ENCODE results near the gene LRRC59. TPM values are rescaled to one million over a fixed set of nuclear protein-coding genes. Genes with fewer than 3 reads are reported as not detected.

Gene LRRC59
- polyA plus RNA-seq (2012; ENCODE audit: missing spikeins): 33.4 TPM

DNA sequence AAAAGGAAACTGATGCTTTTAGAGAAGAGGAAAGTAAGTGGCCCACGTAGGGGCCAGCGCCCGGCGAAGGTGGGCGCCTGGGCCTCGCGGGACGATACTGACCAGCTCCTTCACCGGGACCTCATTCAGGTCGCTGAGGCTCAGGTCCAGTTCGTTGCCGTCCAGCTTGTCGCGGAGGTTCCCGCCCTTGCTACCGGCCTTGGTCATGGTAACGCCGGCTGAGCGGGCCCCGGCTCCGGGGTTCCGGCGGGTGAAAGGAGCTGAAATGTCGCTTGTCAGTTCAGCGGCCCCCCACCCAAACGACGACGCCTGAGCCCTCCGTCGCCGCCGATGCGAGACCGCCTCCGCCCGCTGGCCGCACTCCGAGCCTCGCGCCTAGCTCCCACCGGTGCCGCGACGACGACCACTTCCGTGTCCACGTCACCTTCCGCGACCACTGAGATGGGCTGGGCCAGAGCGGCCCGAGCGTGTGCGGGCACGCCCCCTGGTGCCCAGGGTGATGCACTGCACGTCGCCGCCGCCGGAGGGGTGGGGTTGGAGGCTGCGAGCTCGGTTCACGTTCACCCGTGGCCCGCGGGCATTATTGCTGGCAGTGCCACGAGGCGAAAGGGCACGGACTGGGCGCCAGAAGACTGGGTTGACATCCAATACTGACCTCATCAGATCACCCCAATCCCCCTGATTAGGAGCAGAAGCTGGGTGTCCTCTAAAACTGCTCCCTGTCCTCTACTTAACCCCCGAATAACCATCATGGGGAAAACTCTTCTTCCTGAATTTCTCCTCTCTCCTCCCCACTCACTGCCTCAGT lies at the start of gene LRRC59:
Gene LRRC59, minus strand, starts transcription at position 413 of the 808 bp plus-strand sequence. Its CDS starts 206 bp downstream, at position 207.
- peak; percentile 89 for DNase-seq (ENCODE audit: insufficient read length)
- FAIRE-seq: peak; percentile 99
- TF ChIP-seq TAF1 (IDR thresholded peaks at IDR 0.05; ENCODE audit: borderline replicate concordance, low read depth, low read length) (peak; percentile 68; the same call in 1 of the 2 replicates), POLR2AphosphoS5 (IDR thresholded peaks at IDR 0.05; ENCODE audit: low read depth, low read length) (peak; percentile 94), POLR2A (IDR thresholded peaks at IDR 0.05; ENCODE audit: low read depth, low read length) (peak; percentile 95)

DNA sequence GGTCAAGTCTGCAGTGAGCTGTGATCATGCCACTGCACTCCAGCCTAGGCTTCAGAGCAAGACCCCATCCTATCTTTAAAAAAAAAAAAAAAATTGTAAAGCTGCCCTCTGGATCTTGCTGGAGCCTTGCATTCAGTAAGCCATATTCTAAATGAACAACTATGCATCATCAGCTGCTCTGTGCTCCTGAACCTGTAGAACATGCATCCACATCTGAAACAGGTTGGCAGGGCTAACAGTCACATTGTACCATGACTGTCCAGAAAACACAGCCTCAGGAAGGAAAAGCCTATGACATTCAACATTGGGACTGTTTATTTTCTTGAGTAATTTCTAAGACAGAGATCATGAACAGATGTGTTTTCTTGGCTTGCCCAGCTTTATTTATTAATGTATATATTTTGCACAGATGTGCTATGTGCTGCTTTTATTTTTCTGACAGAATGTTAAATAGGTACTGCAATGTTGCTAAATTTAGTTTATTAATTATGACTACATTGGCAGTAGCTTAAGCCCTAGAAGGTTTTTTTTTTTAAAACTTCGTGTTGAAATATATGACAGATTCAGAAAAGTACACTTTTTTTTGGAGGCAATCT lies 48.5 kb upstream of the LRRC59 start:
- FAIRE-seq (no peak), DNase-seq (ENCODE audit: insufficient read length) (no peak)
- TF ChIP-seq TAF1 (IDR thresholded peaks at IDR 0.05; ENCODE audit: borderline replicate concordance, low read depth, low read length) (no peak), POLR2A (IDR thresholded peaks at IDR 0.05; ENCODE audit: low read depth, low read length) (no peak), POLR2AphosphoS5 (IDR thresholded peaks at IDR 0.05; ENCODE audit: low read depth, low read length) (no peak)

- DNase-seq (ENCODE audit: insufficient read length) (no peak), FAIRE-seq (no peak)
- TF ChIP-seq POLR2A (IDR thresholded peaks at IDR 0.05; ENCODE audit: low read depth, low read length): no peak
- TF ChIP-seq POLR2AphosphoS5 (IDR thresholded peaks at IDR 0.05; ENCODE audit: low read depth, low read length): no peak
- TF ChIP-seq TAF1 (IDR thresholded peaks at IDR 0.05; ENCODE audit: borderline replicate concordance, low read depth, low read length): no peak
Measured at GRCh38 chr17:50444841-50445715, 47.8 kb upstream of the LRRC59 start.

GRCh38 chr17:50443505-50443974 lies 46.2 kb upstream of the LRRC59 start:
- FAIRE-seq (no peak), DNase-seq (ENCODE audit: insufficient read length) (no peak)
- no peak for TF ChIP-seq POLR2A (IDR thresholded peaks at IDR 0.05; ENCODE audit: low read depth, low read length)

DNA sequence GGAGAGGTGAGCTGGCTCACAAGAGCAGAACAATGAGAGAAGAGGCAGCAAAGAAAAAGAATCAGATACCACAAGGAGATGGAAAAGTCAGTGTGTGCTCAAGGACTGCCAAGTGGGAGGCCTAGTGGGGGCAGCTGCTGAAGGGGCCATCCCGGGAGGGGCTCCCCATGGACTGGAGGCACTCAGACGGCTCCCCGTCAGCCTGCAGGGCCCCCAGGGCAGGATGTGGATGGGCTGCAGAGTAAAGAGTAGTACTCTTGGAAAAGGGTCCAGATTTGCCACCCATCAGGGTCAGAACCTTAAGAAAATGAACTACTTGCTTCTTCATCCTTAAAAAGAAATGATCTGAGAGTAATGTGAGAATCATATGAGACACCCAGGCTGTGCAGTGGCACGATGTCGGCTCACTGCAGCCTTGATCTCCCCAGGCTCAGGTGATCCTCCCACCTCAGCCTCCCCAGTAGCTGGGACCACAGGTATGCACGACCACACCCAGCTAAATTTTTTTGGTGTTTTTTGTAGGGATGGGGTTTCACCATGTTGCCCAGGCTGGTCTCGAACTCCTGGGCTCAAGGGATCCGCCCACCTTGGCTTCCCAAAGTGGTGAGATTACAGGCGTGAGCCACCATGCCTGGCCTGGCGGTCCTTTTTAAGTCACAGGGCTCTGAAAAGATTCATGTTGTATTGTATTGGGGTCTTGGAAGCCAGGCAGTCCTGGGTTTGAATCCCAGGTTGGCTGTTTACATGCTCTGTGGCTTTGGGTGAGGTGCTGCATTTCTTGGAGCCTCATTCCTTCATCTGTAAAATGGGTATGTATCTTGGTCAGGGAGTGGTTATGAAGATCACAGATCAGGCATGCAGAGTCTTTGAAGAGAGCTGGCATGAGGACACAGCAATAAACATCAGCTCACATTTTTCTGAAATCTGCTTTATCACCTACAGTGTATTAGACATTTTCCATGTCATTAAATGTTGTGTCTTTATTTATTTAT lies 43.8 kb upstream of the LRRC59 start:
- FAIRE-seq: no peak
- TF ChIP-seq POLR2A (IDR thresholded peaks at IDR 0.05; ENCODE audit: low read depth, low read length): no peak
- TF ChIP-seq TAF1 (IDR thresholded peaks at IDR 0.05; ENCODE audit: borderline replicate concordance, low read depth, low read length): no peak
- TF ChIP-seq POLR2AphosphoS5 (IDR thresholded peaks at IDR 0.05; ENCODE audit: low read depth, low read length): no peak
- no peak for DNase-seq (ENCODE audit: insufficient read length)

DNA sequence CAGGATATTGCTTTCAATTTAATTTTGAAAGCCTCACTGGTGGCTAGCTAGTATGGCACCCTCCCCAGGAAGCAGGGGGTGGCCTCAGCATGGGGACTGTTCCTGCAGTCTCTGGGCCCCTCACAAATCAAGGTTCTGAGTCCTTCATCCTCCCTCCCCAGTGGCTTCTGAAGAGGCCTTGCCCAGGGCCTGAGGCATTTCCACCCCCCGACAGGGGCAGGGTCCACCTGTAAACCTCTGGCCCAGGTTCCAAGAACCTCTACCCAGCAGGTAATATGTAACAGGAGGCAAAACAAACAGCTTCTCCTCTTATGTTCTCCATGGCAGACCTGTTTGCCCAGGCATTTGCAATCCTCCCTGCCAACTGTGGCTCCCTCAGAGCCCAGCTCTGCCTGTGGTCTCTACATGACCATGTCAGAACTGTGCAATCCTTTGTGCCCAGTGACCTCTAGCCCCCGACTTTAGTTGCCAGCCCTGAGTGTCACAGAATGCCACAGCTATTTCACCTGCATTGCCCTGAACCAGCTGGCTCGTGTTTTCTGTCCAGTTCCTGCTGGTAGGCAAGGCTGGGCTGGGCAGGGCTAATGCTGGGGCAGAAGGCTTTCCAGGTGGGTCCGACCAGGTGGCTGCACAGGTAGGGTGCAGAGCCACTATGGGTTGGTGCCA lies 43.0 kb upstream of the LRRC59 start:
- no peak for DNase-seq (ENCODE audit: insufficient read length)
- no peak for FAIRE-seq
- TF ChIP-seq POLR2A (IDR thresholded peaks at IDR 0.05; ENCODE audit: low read depth, low read length): no peak
- no peak for TF ChIP-seq TAF1 (IDR thresholded peaks at IDR 0.05; ENCODE audit: borderline replicate concordance, low read depth, low read length)
- no peak for TF ChIP-seq POLR2AphosphoS5 (IDR thresholded peaks at IDR 0.05; ENCODE audit: low read depth, low read length)

DNA sequence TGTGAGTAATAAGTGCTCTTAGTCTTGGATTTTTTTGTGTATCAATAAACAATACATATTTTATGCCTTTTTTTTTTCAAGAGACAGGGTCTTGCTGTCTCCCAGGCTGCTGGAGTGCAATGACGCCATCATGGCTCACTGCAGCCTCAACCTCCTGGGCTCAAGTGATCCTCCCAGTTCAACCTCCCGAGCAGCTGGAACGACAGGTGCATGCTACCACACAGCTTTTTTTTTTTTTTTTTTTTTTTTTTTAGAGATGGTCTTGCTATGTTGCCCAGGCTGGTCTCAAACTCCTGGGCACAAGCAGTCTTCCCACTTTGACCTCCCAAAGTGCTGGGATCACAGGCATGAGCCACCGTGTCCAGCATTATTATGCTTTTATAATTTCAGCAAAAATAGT lies 41.7 kb upstream of the LRRC59 start:
- DNase-seq (ENCODE audit: insufficient read length) (no peak), FAIRE-seq (no peak)
- TF ChIP-seq TAF1 (IDR thresholded peaks at IDR 0.05; ENCODE audit: borderline replicate concordance, low read depth, low read length) (no peak), POLR2AphosphoS5 (IDR thresholded peaks at IDR 0.05; ENCODE audit: low read depth, low read length) (no peak), POLR2A (IDR thresholded peaks at IDR 0.05; ENCODE audit: low read depth, low read length) (no peak)

- no peak for DNase-seq (ENCODE audit: insufficient read length)
- FAIRE-seq: no peak
- TF ChIP-seq POLR2AphosphoS5 (IDR thresholded peaks at IDR 0.05; ENCODE audit: low read depth, low read length): no peak
- TF ChIP-seq POLR2A (IDR thresholded peaks at IDR 0.05; ENCODE audit: low read depth, low read length): no peak
Measured at GRCh38 chr17:50437409-50437808, 40.1 kb upstream of the LRRC59 start.

GRCh38 chr17:50432125-50432762 lies 34.9 kb upstream of the LRRC59 start:
- FAIRE-seq (no peak), DNase-seq (ENCODE audit: insufficient read length) (no peak)
- TF ChIP-seq POLR2A (IDR thresholded peaks at IDR 0.05; ENCODE audit: low read depth, low read length) (no peak), TAF1 (IDR thresholded peaks at IDR 0.05; ENCODE audit: borderline replicate concordance, low read depth, low read length) (no peak), POLR2AphosphoS5 (IDR thresholded peaks at IDR 0.05; ENCODE audit: low read depth, low read length) (no peak)
